ENCODE data around the gene PLP2.
A peak's percentile ranks its signal among the peaks of the same experiment; 100 is the strongest.
"Not testable (repeated sequence)": the region's sequence is repeated elsewhere in the genome, so short reads cannot be mapped to it uniquely, and the experiment has no call there.

Gene PLP2, protein sequence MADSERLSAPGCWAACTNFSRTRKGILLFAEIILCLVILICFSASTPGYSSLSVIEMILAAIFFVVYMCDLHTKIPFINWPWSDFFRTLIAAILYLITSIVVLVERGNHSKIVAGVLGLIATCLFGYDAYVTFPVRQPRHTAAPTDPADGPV

DNA sequence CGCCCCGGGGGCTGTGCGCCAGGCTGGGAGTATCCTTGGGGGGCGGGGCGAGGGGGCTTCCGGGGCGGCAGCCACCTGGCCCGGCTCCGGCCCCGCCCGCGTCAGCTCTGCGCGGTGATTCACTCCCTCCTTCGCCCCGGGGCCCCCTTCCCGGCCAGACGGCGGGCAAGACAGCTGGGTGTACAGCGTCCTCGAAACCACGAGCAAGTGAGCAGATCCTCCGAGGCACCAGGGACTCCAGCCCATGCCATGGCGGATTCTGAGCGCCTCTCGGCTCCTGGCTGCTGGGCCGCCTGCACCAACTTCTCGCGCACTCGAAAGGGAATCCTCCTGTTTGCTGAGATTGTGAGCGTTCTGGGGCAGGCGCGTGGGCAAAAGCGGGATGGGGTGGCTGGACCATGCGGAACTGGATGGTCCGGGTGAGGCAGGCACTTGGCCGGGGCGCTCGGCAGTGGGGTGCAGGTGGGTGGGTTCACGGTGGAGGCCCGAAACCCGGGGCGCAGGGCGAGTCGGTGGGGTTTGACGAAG is at the start of gene PLP2:
PLP2 (plus strand) TSS at position 147 of the 528 bp plus-strand sequence; CDS start at position 250, 103 bp downstream.
- DNase-seq, result no peak

DNA sequence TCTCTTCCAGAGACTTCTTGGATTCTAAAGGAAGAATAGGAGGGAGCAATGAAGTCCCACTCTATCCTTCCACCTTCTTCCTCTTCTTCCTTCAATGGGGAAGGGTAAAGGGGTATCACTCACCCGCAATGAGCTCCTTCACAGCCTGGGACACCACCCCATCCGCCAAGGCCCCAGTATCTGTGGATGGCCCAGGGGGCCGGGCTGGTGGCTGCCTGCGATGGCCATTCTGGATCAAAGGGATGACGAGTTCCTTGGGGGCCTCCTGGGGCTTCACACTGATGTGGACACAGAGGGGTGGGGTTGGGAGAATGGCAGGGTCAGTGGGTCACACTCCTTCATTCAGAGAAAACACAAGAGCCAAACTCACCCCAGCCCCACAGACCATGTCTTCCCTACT is 49.2 kb upstream of the PLP2 start:
- DNase-seq, result no peak

DNA sequence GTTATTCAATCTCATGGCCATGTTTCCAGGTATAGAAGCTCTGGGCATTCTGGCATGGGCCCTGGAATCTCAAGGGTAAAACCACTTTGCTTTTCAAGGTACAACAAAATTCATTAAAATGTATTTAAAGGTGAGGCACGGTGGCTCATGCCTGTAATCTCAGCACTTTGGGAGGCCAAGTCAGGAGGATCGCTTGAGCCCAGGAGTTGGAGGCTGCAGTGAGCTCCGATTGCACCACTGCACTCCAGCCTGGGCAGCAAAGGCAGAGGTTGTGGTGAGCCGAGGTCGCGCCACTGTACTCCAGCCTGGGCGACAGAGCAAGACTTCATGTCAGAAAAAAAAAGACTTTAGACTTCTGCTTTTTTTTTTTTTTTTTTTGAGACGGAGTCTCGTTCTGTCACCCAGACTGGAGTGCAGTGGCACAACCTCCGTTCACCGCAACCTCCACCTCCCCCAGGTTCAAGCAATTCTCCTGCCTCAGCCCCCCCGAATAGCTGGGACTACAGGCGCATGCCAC is 43.9 kb upstream of the PLP2 start:
- not testable (repeated sequence) for DNase-seq

DNA sequence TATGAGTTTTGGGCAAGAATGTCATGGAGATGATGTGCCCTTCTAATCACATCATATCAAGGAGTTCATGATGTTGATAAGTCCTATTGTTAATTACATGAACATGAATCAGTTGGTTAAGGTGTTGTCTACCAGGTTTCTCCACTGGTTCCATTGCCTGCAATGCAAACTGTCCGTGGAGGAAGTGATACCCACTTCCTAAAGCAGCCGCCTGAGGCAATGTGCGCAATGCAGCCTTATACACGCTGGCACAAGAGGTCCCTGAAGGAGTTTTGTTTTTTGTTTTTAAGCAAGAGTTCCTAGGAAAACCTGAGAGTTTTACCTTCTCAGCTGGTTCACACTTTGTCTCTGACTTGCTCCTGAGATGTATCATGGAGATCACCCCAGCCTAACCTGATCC is 42.3 kb upstream of the PLP2 start:
- no peak for DNase-seq

DNA sequence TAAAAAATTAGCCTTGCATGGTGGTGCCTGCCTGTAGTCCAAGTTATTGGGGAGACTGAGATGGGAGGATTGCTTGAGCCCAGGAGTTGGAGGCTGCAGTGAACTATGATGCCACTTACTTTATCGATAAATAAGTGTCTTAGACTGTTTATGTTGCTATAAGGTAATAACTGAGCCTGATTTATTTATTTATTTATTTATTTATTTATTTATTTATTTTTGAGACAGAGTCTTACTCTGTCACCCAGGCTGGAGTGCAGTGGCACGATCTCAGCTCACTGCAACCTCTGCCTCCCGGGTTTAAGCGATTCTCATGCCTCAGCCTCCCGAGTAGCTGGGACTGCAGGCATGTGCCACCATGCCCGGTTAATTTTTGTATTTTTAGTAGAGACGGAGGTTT is 39.4 kb upstream of the PLP2 start:
- DNase-seq, result not testable (repeated sequence)

DNA sequence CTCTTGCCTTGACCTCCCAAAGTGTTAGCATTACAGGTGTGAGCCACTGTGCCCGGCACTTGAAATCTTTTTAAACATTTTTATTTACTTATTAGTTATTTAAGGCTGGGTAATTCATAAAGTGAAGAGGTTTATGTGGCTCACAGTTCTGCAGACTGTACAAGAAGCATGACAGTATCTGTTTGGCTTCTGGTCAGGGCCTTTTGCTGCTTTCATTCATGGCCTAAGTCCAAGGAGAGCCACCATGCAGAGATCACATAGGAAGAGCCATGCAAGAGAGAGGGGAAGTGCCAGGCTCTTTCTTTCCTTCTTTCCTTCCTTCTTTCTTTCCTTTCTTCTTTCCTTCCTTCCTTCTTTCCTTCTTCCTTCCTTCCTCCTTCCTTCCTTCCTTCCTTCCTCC is 37.9 kb upstream of the PLP2 start:
- DNase-seq, result no peak

DNA sequence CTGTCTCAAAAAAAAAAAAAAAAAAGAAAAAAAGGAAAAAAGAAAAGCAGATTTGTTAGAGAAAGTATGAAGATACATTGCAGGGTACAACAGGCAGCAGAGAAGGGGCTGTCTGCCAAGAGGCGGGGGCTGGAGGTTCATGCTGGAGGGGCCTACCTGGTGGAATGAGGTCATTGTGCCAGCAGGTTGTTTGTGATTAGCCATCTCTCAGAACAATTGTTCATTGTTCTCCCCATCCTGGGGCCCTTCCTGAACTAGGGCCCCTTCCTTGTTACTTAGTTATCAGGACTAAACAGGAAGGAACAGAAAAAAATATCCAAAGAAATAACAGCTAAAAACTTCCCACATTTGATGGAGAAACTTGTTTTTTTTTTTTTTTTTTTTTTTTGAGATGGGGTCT is 34.2 kb upstream of the PLP2 start:
- no peak for DNase-seq

DNA sequence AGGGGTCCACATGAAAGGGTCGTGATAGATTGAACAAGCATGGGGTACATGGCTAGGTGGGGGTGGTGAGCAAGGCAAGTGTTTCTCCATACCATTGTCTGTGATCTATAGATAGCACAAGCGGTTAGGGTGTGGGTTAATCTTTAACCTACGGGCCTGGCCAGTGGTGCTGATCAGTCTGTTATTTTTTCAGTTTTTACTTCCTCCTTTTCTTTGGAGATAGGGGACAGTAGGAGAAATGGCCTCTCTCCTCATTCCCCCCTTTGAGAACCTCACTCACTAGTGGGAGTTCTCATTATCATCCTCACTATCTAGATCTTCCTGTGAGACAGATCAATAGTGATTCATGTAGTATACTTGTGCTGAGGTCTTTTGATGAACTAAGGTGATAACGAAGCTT is 32.0 kb upstream of the PLP2 start:
- no peak for DNase-seq

DNA sequence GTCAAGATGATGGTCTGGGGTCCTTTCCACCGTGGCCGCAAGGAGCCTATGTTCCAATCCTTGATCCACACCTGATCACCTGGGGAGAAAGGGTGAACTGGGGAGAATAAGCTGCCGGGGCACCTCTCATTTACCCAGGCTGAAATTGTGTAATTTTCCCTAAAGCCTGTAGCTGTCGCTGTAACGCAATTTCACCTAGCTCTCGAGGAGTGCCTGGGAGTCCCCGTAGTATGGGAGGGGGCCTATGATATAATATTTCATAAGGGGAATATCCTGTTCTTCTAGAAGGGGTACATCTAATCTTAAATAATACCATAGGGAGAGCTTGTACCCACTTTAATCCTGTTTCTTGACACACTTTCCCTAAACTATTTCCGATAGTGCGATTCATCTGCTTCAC is 29.4 kb upstream of the PLP2 start:
- not testable (repeated sequence) for DNase-seq

DNA sequence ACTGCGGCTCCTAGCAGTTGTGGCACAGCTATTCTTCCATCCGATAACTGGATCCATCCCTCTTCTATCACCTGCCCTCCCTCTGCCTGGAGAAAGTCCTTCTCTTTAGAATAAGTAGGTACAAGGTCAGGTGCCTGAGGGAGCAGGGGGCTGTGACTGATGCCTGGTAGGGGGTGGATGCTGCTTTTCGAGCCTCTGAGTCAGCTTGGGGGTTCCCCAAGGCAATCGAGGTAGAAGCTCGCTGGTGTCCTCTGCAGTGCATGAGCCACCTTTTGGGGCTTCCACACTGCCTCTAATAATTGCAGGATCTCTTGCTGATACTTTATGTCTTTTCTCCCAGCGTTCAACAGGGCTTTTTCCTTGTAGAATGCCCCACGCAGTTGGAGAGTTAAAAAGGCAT is 28.5 kb upstream of the PLP2 start:
- DNase-seq, result not testable (repeated sequence)

DNA sequence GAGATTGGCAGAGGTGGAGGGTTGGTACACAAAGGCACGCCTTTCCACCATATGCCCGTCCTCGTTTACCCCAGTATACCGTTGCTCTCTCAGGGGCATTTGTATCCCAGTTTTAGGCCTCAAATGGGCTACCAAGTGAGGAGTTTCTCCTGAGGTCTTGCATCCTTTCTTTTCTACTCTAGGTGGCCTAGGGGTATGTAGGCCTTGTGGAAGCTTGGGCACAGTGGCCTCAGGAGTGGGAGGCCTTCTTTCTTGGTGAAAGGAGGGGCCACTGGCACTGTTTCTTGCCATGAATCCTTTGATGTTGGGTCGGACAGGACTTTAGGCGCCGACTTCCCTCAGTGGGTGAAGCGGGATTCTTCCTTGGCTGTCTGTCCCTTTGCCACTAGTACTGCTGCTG is 24.4 kb upstream of the PLP2 start:
- DNase-seq, result no peak

DNA sequence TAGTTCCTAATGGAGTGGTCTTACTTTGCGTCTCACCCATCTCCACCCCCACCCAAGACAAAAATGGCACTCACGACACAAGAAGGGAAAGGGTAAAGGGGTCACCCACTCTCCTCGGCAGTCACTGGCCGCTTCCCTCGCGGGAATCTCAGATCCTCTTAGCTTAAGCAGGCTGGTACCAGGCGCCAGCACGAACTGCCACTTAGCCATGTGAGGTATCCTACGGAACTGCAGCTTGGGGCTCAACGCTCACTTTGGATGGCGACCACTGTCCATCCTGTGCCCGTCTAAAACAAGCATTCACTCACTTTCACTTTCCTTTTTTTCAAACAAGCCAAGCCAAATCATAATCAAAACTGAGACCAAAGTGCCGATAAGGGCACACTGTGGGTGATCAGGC is 23.8 kb upstream of the PLP2 start:
- DNase-seq, result no peak

DNA sequence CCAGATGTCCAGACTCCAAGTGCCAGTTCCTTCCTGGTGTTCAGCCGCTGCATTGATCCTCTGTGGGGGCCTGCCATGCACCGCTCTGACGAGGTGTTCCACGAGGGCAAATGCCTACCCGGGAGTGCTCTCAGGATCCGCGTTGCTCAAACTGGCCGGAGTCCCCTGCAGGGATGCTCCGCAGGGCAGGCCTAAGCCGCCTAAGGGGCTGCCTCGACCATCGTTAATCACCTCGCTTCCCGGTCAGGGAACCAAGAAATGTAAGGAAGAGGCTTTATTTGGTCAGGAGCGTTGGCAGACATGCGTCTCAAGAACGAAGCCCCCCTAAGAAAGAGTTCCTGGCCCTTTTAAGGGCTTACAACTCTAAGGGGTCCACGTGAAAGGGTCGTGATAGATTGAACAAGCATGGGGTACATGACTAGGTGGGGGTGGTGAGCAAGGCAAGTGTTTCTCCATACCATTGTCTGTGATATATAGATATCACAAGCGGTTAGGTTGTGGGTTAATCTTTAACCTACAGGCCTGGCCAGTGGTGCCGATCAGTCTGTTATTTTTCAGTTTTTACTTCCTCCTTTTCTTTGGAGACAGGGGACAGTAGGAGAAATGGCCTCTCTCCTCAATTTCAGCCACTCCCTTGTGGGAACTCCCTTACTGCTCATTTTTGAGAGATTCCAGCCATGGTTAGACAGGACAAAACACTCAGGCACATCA is 23.2 kb upstream of the PLP2 start:
- not testable (repeated sequence) for DNase-seq

DNA sequence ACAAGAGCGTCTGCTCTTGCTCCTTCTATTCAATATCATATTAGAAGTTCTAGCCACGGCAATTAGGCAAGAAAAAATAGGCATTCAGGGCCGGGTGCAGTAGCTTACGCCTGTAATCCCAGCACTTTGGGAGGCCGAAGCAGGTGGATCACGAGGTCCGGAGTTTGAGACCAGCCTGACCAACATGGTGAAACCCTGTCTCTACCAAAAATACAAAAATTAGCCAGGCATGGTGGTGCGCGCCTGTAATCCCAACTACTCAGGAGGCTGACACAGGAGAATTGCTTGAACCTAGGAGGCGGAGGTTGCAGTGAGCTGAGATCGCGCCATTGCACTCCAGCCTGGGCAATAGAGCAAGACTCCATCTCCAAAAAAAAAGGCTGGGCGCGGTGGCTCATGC is 22.4 kb upstream of the PLP2 start:
- DNase-seq, result not testable (repeated sequence)

DNA sequence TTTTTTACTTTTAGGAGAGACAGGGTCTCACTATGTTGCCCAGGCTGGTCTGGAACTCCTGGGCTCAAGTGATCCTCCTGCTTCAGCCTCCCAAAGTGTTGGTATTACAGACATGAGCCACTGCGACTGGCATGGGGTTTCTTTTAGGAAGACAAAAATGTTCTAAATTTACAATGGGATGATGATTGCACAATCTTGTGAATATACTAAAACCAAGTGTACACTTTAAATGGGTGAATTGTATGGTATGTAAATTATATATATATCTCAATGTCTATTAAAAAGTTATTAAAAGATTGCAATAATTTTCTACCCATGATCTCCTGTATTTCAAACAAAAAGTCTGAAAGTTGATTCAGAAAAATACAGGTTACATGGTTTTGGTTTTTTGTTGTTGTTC is 18.2 kb upstream of the PLP2 start:
- no peak for DNase-seq

DNA sequence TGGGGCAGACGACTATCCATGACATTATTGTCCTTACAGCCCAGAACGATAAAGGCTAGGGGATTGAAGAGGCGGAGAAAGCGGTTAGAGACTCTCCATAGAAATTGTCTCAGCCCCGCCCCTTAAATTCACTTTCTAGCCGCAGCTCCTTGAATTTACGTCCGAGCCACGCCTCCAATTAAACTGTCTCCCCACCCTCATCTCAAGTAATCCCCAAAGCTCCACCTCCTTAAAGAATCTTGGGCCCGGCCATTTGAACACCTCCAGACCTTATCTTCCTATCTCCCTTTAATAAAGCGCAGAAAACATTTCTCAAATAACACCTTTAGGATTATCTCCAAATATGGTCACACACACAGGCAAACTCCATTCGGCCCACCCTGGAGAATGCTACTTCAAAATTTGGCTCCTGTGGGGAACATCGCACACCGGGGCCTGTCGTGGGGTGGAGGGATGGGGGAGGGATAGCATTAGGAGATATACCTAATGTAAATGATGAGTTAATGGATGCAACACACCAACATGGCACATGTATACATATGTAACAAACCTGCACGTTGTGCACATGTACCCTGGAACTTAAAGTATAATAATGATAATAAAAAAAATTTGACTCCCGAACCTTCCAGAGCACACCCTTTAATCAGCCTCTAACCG is 16.3 kb upstream of the PLP2 start:
- no peak for DNase-seq

DNA sequence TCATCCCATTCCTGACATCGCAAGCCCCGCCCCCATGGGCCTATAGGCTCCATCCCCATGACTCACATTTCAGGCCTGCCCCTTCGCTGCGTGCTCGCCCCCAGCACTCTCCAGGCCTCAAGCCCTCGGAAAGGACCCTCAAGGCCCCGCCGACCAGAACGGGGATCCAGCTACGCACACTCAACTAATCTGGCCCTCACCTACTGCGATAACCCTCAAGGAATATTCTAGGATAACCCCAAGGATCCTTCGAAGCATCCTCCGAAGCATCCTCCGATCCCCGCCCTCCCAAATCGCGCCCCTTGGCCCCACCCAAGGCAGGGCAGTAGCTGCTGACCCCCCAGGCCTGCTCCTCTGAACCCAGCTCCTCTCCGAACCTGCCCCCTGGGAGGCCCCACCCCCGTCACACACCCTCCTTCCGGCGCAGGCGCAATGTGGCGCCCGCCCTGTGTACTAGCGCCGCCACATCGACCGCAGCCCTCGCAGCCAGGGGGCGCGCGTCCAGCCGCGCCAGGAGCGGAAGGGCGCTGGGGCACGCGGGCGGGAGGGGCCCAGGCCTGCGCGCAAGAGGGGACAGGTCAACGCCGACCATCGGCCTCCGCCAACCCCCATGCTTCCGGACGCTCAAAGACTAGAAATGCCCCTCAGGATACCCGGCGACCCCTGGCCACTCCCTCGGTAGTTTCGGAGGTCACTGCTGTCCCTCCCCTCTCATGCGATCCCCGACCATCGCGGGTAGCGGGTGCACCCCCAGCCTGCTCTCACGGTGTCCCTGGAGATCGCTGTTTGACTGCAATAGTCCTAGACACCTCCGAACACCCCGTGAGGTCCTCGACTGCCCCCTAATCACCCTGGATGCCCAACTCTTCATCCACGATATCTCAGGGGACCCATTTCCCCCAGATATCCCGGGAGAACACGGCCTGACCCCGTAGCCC is 15.5 kb upstream of the PLP2 start:
- peak; percentile 42 for DNase-seq

DNA sequence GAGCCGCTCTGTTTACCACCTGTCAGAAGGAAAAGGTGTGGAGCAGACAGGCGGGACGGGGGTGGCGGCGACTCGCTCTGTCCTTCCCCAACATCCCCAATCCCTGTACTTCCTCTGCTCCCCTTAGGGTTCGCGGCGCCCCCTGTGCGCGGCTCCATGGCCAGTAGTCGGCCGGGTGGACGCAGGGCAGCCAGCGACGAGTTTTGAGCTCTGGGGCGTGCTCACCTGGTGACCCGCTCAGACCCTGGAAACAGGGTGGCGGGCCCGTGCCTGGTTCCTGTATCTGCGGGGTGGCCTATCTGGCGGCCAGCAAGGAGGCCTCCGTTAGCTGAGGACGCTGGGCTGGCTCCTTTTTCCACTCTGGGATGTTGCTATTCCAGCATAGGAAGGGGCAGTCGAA is 14.5 kb upstream of the PLP2 start:
- no peak for DNase-seq

DNA sequence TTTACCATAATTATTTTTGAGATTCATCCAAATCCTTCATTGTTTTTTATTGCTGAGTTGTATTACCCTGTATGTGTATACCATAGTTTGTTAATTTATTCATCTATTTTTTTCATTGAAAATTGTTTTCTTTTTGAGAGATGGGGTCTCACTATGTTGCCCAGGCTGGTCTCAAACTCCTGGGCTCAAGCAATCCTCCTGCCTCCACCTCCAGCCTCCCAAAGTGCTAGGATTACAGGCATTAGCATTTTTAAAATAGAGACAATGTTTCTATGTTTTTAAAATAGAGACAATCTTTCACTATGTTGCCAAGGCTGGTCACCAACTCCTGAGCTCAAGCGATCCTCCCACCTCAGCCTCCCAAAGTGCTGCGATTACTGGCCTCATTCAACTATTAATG is 10.8 kb upstream of the PLP2 start:
- no peak for DNase-seq

DNA sequence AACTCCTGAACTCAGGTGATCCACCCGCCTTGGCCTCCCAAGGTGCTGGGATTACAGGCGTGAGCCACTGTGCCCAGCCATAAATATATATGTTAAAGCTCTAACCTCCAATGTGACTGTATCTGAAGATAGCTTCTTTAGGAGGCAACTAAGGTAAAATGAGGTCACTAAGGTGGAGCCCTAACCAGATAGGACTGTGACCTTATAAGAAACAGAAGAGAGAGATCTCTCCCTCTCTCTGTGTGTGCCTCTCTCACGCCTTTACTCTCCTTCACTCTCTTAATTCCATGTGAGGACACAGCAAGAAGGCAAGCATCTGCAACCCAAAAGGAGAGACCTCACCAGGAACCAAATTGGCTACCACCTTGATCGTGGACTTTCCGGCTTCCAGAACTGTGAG is 10.1 kb upstream of the PLP2 start:
- DNase-seq, result no peak

DNA sequence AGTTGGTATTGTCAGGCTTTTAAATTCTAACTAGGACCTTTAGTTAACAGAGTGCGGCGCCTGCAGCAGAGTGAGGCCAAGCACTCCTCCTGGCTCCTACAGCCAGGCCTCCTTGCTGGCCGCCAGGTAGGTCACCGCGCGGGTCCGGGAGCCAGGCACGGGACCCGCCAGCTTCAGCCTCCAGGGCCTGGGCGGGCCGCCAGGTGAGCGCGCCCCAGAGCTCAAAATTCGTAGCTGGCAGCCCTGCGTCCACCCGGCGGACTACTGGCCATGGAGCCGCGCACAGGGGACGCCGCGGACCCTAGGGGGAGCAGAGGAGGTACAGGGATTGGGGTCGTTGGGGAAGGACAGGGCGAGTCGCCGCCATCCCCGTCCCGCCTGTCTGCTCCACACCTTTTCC is 9.1 kb upstream of the PLP2 start, which contains the start of gene MAGIX:
MAGIX (plus strand) TSS at position 139 of the 400 bp plus-strand sequence; CDS start at position 271, 132 bp downstream.
- no peak for DNase-seq

DNA sequence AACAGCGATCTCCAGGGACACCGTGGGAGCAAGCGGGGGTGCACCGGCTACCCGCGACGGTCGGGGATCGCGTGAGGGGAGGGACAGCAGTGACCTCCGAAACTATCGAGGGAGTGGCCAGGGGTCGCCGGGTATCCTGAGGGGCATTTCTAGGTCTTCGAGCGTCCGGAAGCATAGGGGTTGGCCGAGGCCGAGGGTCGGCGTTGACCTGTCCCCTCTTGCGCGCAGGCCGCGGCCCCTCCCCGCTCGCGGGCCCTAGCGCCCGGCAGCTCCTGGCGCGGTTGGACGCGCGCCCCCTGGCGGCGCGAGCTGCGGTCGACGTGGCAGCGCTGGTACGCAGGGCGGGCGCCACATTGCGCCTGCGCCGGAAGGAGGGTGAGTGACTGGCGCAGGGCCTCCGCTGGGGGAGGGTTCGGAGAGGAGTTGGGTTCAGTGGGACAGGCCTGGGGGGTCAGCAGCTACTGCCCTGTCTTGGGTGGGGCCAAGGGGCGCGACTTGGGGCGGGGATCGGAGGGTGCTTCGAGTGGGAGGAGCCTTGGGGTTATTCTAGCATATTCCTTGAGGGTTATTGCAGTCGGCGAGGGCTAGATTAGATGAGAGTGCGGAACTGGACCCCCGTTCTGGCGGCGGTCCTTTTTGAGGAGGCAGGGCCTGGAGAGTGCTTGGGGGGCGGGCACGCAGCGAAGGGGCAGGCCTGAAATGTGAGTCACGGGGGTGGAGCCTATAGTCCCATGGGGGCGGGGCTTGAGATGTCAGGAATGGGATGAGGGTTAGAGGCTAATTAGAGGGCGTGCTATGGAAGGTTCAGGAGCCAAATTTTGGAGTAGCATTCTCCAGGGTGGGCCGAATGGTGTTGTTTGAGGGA is 7.9 kb upstream of the PLP2 start:
- no peak for DNase-seq
